SK-N-SH (cell line): Measurements from ENCODE around the gene FCN3. TPM values are rescaled to one million over a fixed set of nuclear protein-coding genes. Genes with fewer than 3 reads are reported as not detected.

Source experiments
- CTCF ChIA-PET: fragments of 300-600, 350-600 bp; formaldehyde crosslinking; extraction: SDS; loops from one replicate; lab custom pipeline; 2021; lab: Yijun Ruan, JAX
- POLR2A ChIA-PET: fragments of 350-600 bp; sonication (Branson Sonifier 250); formaldehyde crosslinking; extraction: SDS; loops from one replicate; lab custom pipeline; 2020; ENCODE audit warnings: antibody characterized with exemption, inconsistent platforms; lab: Yijun Ruan, JAX
- DNase-seq: peaks from one replicate; pipeline ENCODE4 v3.0.0; 2012
- H2AFZ ChIP-seq: fragments of 200-600 bp; sonication (generic); 2 replicates; pipeline ENCODE4 v1.8.1; 2016; ENCODE audit warnings: antibody characterized with exemption, mild to moderate bottlenecking, low read depth
- H3F3A ChIP-seq: fragments of 200-600 bp; sonication (generic); replicated peaks from 2 replicates; pipeline ENCODE3; 2016; ENCODE audit warnings: antibody characterized with exemption, mild to moderate bottlenecking; ENCODE audit not compliant: insufficient read depth
- H3K27ac ChIP-seq, 2 experiments: fragments of 200-500 bp in 1 of 2; fragments of 200-600 bp in 1 of 2; sonication (Bioruptor generic) in 1 of 2; sonication (generic), shearing (Covaris generic) in 1 of 2; 2 replicates each; pipeline versions ENCODE4 v1.5.1 to v1.6.1; 2014 to 2016; ENCODE audit warnings: low read depth in 2 of 2, inconsistent platforms in 1 of 2, low read length in 1 of 2, mild to moderate bottlenecking in 1 of 2, mixed read lengths in 1 of 2
- H3K27me3 ChIP-seq: fragments of 200-600 bp; sonication (generic), shearing (Covaris generic); 2 replicates; pipeline ENCODE4 v1.6.1; 2016; ENCODE audit warnings: mixed run types; ENCODE audit not compliant: insufficient read depth
- H3K36me3 ChIP-seq, 2 experiments: fragments of 200-500 bp in 1 of 2; fragments of 200-600 bp in 1 of 2; sonication (Bioruptor generic) in 1 of 2; sonication (generic) in 1 of 2; replicated peaks in 1 of 2; 2 replicates each; pipeline versions ENCODE3 to v1.5.1; 2014 to 2016; ENCODE audit warnings: low read length in 1 of 2, mild to moderate bottlenecking in 1 of 2; ENCODE audit not compliant: insufficient read depth in 2 of 2, control insufficient read depth in 1 of 2
- H3K4me1 ChIP-seq, 2 experiments: fragments of 200-500 bp in 1 of 2; fragments of 200-600 bp in 1 of 2; sonication (Bioruptor generic) in 1 of 2; sonication (generic), shearing (Covaris generic) in 1 of 2; 2 replicates each; pipeline versions ENCODE4 v1.5.1 to v1.6.1; 2014 to 2016; ENCODE audit warnings: low read depth in 1 of 2, low read length in 1 of 2, mixed run types in 1 of 2; ENCODE audit not compliant: insufficient read depth in 2 of 2, control insufficient read depth in 1 of 2
- H3K4me2 ChIP-seq: fragments of 200-600 bp; sonication (generic), shearing (Covaris generic); 2 replicates; pipeline ENCODE4 v1.6.1; 2017; ENCODE audit warnings: mixed run types
- H3K4me3 ChIP-seq, 2 experiments: fragments of 200-500 bp in 1 of 2; fragments of 200-600 bp in 1 of 2; sonication (Bioruptor generic) in 1 of 2; sonication (generic), shearing (Covaris generic) in 1 of 2; 2 replicates each; pipeline versions ENCODE4 v1.5.1 to v1.8.1; 2014 to 2016; ENCODE audit warnings: low read depth in 2 of 2, inconsistent platforms in 1 of 2, low read length in 1 of 2, mild to moderate bottlenecking in 1 of 2, mixed read lengths in 1 of 2, moderate library complexity in 1 of 2
- H3K79me2 ChIP-seq: fragments of 200-600 bp; sonication (generic); 2 replicates; pipeline ENCODE4 v1.8.1; 2017; ENCODE audit warnings: mild to moderate bottlenecking; ENCODE audit not compliant: insufficient read depth
- H3K9ac ChIP-seq: fragments of 200-600 bp; sonication (generic); 2 replicates; pipeline ENCODE4 v1.6.1; 2017; ENCODE audit warnings: mixed run types
- H3K9me2 ChIP-seq: fragments of 200-600 bp; sonication (generic); 2 replicates; pipeline ENCODE4 v1.6.1; 2017; ENCODE audit warnings: mixed run types
- H3K9me3 ChIP-seq: fragments of 200-600 bp; sonication (generic); 2 replicates; pipeline ENCODE4 v1.6.1; 2017; ENCODE audit warnings: mixed run types, mild to moderate bottlenecking, moderate library complexity
- H4K20me1 ChIP-seq: fragments of 200-600 bp; sonication (generic); 2 replicates; pipeline ENCODE4 v1.6.1; 2017; ENCODE audit warnings: mild to moderate bottlenecking, mixed run types; ENCODE audit not compliant: insufficient read depth
- CHD2 ChIP-seq: fragments of 150-350 bp; IDR thresholded peaks from 2 replicates; pipeline ENCODE4 v1.6.1; 2018; ENCODE audit warnings: low read length; ENCODE audit not compliant: partially characterized antibody
- CTCF ChIP-seq: fragments of 200-600 bp; sonication (generic); IDR thresholded peaks from 2 replicates; pipeline ENCODE4 v1.6.1; 2017; ENCODE audit warnings: antibody characterized with exemption, mild to moderate bottlenecking, moderate library complexity
- EZH2phosphoT487 ChIP-seq: fragments of 200-600 bp; sonication (generic); IDR thresholded peaks from 2 replicates; pipeline ENCODE4 v1.6.1; 2017; ENCODE audit warnings: low read depth, mixed run types, mild to moderate bottlenecking, antibody characterized with exemption, moderate library complexity, borderline replicate concordance
- FOXJ3 ChIP-seq: sonication (generic); formaldehyde crosslinking; IDR thresholded peaks from 2 replicates; pipeline ENCODE4 v1.5.1; 2020; ENCODE audit warnings: mild to moderate bottlenecking, missing genetic modification reagents
- GATA2 ChIP-seq: sonication (generic); formaldehyde crosslinking; IDR thresholded peaks from 2 replicates; pipeline ENCODE4 v1.5.0; 2020; ENCODE audit warnings: mild to moderate bottlenecking, missing genetic modification reagents
- JUND ChIP-seq: IDR thresholded peaks from 2 replicates; pipeline ENCODE4 v1.4.0; 2012
- MXI1 ChIP-seq: IDR thresholded peaks from 2 replicates; pipeline ENCODE4 v1.6.1; 2012; ENCODE audit warnings: mild to moderate bottlenecking, low read depth, low read length, improper control_type of control experiment
- NRF1 ChIP-seq: IDR thresholded peaks from 2 replicates; pipeline ENCODE4 v1.6.1; 2012; ENCODE audit warnings: low read depth, mild to moderate bottlenecking, low read length
- PBX3 ChIP-seq: IDR thresholded peaks from 2 replicates; pipeline ENCODE4; 2012
- POLR2AphosphoS5 ChIP-seq: IDR thresholded peaks from 2 replicates; pipeline ENCODE4 v1.6.1; 2012; ENCODE audit warnings: low read depth, low read length
- SMC3 ChIP-seq: IDR thresholded peaks from 2 replicates; pipeline ENCODE4 v1.6.1; 2012; ENCODE audit warnings: low read depth, low read length, improper control_type of control experiment
- TCF12 ChIP-seq: IDR thresholded peaks from 2 replicates; pipeline ENCODE4 v1.4.0; 2012
- USF1 ChIP-seq: IDR thresholded peaks from 2 replicates; pipeline ENCODE4 v1.4.0; 2012; ENCODE audit warnings: low read depth, borderline replicate concordance
- ZBTB33 ChIP-seq: IDR thresholded peaks from 2 replicates; pipeline ENCODE4 v1.4.0; 2012; ENCODE audit warnings: low read depth, borderline replicate concordance
- WGBS: methylation state at CpG from one replicate; pipeline ENCODE4 v1.1.6; 2017; ENCODE audit warnings: low lambda C conversion rate; 5-methylcytosine and 5-hydroxymethylcytosine counted together
- polyA plus RNA-seq, 3 experiments: library from polyadenylated mRNA; depleted of rRNA; stranded (reverse); fragments of >200 nt; gene quantifications; 2 replicates each; pipeline ENCODE4 v1.2.3, GENCODE V29; 2012

FCN3 gene
- polyA plus RNA-seq, 1 of the 3 experiments (the other 2 are of a cell fraction), result not detected

GRCh38 chr1:27383661-27384060, 9.0 kb upstream of the FCN3 start:
- no peak overlapping the region for H3K4me2 ChIP-seq
- H4K20me1 ChIP-seq, result no peaks in the 10 kb centered on the region
- H3K4me1 ChIP-seq, result peaks cover 0 to 10% of the 10 kb centered on the region in 2 experiments; a peak in 1 of 4 replicates
- no peak for DNase-seq
- no peaks in the 10 kb centered on the region for H3K36me3 ChIP-seq
- ChIA-PET POLR2A (interaction anchor here (1.1 to 1.2 kb wide), 2 partner anchors 18 to 83 kb away, joined by 4 to 5 read pairs; no protein-coding TSS in a partner anchor), CTCF (interaction anchor here (0.8 to 20.0 kb wide), 7 partner anchors 15 to 339 kb away, joined by 3 to 731 read pairs (median 8); partner anchors contain the start of gene MAP3K6)
- no peaks in the 10 kb centered on the region for H3K9me2 ChIP-seq
- no peaks in the 10 kb centered on the region for H3K27me3 ChIP-seq
- no peak overlapping the region for H3K4me3 ChIP-seq
- H3K9me3 ChIP-seq, result no peaks in the 10 kb centered on the region
- WGBS, result 92% methylated on average over 13 of the region's 13 CpGs
- no peak overlapping the region for H3K9ac ChIP-seq
- H3F3A ChIP-seq, result no peaks in the 10 kb centered on the region
- H3K79me2 ChIP-seq, result no peaks in the 10 kb centered on the region
- TF ChIP-seq FOXJ3 (CRISPR knock-in tag), result no peak
- TF ChIP-seq GATA2 (CRISPR knock-in tag), result no peak
- TF ChIP-seq EZH2phosphoT487, result no peak
- no peak for TF ChIP-seq MXI1
- no peak for TF ChIP-seq CTCF
- no peak for TF ChIP-seq ZBTB33
- TF ChIP-seq USF1, result no peak
- no peak for TF ChIP-seq TCF12
- no peak for TF ChIP-seq NRF1
- no peak for TF ChIP-seq PBX3
- no peak for TF ChIP-seq SMC3
- TF ChIP-seq POLR2AphosphoS5, result no peak
- TF ChIP-seq CHD2, result no peak
- TF ChIP-seq JUND, result no peak
- H3K27ac ChIP-seq, result no peak overlapping the region
- no peak overlapping the region for H2AFZ ChIP-seq
